K562 treated with DMSO at 1 percent for 24 hours (cell line): ENCODE measurements around the gene TMEM59L. TPM values are rescaled to one million over a fixed set of nuclear protein-coding genes. Genes with fewer than 3 reads are reported as not detected.

Experiments used
- total RNA-seq: library from RNA; unstranded; fragments of 300-600 nt; gene quantifications from 2 replicates; pipeline ENCODE4 v1.2.3, GENCODE V29; 2022; ENCODE audit warnings: low read depth; ENCODE audit not compliant: insufficient read depth

TMEM59L gene
- total RNA-seq, result 0.45 TPM in 1 of 2 replicates, not detected in the other

DNA sequence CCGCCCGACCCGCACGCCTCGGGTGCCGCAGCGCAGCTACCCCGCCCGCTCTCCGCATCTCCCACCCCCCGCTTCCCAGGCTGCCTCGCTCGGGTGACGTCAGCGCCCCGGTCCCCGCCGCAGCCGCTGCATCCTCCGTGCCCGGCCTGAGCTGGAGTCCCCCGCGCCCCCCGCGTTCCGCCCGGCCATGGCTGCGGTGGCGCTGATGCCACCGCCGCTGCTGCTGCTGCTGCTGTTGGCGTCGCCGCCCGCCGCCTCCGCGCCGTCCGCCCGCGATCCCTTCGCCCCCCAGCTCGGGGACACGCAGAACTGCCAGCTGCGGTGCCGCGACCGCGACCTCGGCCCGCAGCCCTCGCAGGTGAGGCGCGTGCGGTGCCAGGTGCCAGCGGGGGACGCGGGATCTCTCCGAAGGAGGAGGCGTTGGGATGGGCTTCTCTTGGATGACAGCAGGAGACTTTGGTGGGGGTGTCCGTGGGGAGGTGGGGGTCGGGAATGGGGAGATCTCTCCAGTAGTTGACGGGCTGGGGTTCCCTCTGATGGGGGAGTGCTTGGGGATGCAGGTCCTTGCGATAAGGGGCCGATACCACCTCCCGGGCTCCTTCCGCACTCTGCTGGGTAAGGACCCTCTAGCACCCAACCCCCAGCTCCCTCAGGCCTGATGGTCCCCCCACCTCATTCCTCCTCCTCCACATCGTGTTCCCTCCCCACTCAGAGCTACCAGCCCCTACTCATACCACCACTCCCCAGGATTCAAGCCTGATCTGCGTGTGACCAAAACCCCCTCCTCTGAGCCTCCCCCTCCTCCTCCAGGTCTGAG is at the start of gene TMEM59L:
Gene TMEM59L, plus strand, starts transcription at position 99 of the 817 bp plus-strand sequence. Its CDS starts 89 bp downstream, at position 188.

GRCh38 chr19:18571564-18572344 is 40.9 kb upstream of the TMEM59L start, which contains the start of gene UBA52:
TSS of gene UBA52 (plus strand) at chr19:18571857. CDS start at chr19:18573301, 1,444 bp downstream.

GRCh38 chr19:18588611-18589379 is 23.9 kb upstream of the TMEM59L start, which contains the start of gene REX1BD:
TSS of gene REX1BD (plus strand) at chr19:18588798. CDS start at chr19:18588802, 4 bp downstream.

DNA sequence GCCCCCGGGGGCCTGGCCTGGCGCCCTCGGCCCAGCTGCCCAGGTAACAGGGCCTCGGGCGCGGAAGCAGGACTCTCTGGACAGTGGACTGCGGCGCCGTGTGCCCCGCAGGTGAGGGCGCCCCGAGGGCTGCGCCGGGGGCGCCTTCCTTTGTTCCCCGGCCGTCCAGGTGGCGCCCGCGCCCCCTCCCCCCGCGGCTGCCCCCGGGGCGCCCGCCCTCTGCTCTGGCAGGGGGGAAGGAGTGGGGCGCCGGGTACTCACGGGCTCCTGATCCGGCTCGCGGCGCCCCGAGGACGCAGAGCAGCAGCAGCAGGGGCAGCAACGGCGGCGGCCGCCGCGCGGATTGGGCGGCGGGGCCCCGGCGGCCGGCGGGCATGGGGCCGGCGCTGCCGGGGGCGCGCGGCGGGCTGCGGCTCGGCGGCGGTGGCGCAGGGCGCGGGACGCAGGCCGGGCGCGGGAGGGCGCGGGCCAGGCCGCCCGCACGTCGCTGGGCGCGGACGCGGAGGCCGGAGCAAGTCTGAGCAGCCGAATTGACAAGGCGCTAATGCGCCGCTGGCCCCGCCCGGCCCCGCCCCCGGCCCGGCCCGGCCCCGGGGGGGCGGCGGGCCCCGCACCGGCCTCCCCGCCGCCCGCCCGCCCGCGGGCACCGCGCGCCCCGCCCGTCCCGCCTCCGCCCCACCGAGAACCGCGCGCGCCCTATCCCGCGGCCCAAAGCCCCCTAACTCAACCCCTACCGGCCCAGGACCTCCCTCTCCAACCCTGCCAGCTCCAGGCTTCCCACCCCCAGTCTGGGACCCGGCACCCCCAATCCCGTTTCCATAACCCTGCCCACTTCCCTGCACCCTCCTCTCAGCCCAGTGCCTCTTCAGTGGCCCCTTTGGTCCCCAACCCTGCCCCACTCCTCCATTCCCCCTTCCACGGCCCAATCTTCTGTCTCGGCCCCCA is 6.1 kb upstream of the TMEM59L start, which contains the start of gene CRLF1:
Gene CRLF1, minus strand, starts transcription at position 519 of the 945 bp plus-strand sequence. Its CDS starts 143 bp downstream, at position 376.

GRCh38 chr19:18636969-18637629 is 24.4 kb downstream of the TMEM59L start, which contains the start of gene KLHL26:
TSS of gene KLHL26 (plus strand) at chr19:18637028. CDS start at chr19:18637055, 27 bp downstream.

Other genes starting within 250 kb of the TMEM59L start
- gene GDF15, start 226.7 kb upstream of the TMEM59L start, total RNA-seq, result 470 and 575 TPM in 2 replicates
- gene LRRC25, start 215.2 kb upstream of the TMEM59L start, total RNA-seq, result 3.5 and 3.8 TPM in 2 replicates
- gene SSBP4, start 193.5 kb upstream of the TMEM59L start, total RNA-seq, result 124 and 152 TPM in 2 replicates
- 333 and 398 TPM in 2 replicates for gene ISYNA1, start 174.7 kb upstream of the TMEM59L start, total RNA-seq
- 17.6 and 19.8 TPM in 2 replicates for gene ELL, start 90.8 kb upstream of the TMEM59L start, total RNA-seq
- gene FKBP8, start 69.3 kb upstream of the TMEM59L start, total RNA-seq, result 364 and 404 TPM in 2 replicates
- gene KXD1, start 55.0 kb upstream of the TMEM59L start, total RNA-seq, result 149 and 164 TPM in 2 replicates
- 2,583 and 2,749 TPM in 2 replicates for gene UBA52, start 41.0 kb upstream of the TMEM59L start, total RNA-seq
- gene REX1BD, start 24.1 kb upstream of the TMEM59L start, total RNA-seq, result 142 and 151 TPM in 2 replicates
- 2.5 and 2.8 TPM in 2 replicates for gene CRLF1, start 6.1 kb upstream of the TMEM59L start, total RNA-seq
- 14.6 and 14.8 TPM in 2 replicates for gene KLHL26, start 24.2 kb downstream of the TMEM59L start, total RNA-seq
- gene CRTC1, start 70.8 kb downstream of the TMEM59L start, total RNA-seq, result 19.0 and 23.5 TPM in 2 replicates
- gene COMP, start 178.4 kb downstream of the TMEM59L start, total RNA-seq, result not detected in 2 replicates
- gene UPF1, start 219.1 kb downstream of the TMEM59L start, total RNA-seq, result 80.1 and 81.7 TPM in 2 replicates